Daoy (cell line): ENCODE measurements around the gene CAMSAP1. TPM values are rescaled to one million over a fixed set of nuclear protein-coding genes. Genes with fewer than 3 reads are reported as not detected.

Experiments
- DNase-seq: peaks from one replicate; pipeline ENCODE4 v3.0.0-alpha.2; 2015; ENCODE audit warnings: low read depth
- total RNA-seq: library from RNA; depleted of rRNA; stranded (reverse); fragments of >200 nt; shearing (Covaris generic); gene quantifications from 2 replicates; pipeline ENCODE4 v1.2.3, GENCODE V29; 2014

The CAMSAP1 gene
- total RNA-seq, 1 experiment from 2014 or later, result 22.7 TPM

DNA sequence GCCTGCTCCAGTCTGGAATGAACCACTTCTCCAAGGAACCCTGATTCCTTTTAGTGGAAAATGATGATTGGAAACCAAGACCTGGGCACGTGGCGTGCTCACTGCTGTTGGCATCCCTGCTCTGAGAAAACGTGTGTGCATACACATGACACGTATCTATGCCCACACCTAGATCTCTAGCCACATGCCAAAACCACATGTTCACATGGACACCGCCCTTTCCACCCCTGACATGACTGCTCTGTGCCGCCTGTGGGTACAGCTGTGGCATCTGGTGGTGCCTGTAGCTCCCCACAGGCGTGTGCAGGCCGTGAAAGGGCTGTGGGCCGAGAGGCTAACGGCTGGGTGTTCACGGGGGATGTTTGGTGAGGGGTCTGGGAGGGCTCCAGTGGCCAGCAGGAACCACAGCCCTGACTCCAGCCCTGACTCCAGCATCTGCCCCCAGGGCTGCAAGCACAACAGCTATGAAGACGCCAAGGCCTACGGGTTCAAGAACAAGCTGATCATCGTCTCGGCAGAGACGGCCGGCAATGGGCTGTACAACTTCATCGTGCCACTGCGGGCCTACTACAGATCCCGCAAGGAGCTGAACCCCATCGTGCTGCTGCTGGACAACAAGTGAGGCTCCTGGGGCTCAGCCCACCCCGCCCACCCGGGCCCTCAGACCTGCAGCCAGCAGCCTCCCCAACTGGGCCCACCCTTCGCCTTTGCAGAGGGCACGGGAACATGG lies 130.3 kb downstream of the CAMSAP1 start:
- no peak for DNase-seq

DNA sequence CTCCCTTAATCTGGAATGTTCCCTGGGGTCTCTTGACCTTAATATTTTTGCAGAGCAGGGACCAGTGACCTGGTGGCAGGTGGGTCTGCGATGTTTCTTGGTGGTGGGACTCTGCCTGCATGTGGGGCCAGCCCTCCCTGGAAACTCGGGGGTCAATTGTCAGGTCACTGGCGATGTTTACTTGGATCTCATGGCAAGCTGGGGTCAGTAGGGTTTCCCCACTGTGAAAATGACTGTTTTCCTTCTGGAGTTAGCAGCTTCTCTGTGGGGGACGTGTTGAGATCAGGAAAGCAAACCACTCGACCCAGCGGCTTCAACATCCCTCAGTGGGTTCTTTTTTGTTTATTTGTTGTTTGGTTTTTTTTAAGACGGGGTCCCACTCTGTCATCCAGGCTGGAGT lies 131.4 kb downstream of the CAMSAP1 start:
- no peak for DNase-seq

DNA sequence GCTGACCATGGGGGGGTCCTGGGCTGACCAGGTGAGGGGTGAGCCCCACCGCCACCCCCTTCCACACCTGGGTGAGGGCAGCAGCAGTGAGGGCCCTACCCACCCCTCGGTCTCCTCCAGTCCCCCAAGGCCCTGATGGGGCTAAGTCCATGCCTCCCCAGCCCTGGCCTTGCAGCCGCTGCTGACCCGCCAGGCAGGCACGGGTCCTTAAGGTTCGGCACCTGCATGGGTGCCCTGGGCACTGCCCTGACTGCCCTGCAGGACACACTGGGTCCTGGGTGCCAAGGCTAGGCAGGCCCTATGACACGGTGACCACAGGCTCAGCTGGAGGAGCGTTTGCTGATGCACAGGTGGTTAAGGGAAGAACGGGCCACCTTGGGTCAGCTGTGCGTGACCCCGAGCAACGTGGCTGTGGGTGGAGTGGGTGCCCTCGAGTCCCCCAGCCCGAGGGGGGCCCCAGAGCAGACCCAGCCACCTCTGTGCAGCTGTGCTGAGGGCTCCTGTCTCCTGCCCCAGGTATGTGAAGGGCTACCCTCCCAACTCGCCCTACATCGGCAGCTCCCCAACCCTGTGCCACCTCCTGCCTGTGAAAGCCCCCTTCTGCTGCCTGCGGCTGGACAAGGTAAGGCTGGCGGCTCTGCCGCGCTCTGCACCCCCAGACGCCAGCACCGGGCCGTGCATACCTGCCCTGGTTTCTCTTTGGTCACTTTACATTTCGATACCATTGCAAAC lies 132.4 kb downstream of the CAMSAP1 start:
- no peak for DNase-seq

DNA sequence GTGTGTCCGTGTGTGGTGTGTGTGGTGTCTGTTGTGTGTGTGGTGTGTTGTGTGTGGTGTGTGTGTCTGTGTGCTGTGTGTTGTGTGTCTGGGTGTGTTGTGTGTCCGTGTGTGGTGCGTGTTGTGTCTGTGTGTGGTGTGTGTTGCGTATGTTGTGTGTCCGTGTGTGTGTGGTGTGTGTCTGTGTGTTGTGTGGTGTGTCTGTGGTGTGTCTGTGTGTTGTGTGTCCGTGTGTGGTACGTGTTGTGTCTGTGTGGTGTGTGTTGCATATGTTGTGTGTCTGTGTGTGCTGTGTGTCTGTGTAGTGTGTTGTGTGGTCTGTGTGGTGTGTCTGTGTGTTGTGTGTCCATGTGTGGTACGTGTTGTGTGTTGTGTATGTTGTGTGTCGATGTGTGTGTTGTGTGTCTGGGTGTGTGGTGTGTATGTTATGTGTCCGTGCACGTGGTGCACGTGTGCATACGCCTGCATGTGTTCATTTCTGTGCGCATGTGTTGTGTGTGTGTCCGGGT lies 133.1 kb downstream of the CAMSAP1 start:
- no peak for DNase-seq

DNA sequence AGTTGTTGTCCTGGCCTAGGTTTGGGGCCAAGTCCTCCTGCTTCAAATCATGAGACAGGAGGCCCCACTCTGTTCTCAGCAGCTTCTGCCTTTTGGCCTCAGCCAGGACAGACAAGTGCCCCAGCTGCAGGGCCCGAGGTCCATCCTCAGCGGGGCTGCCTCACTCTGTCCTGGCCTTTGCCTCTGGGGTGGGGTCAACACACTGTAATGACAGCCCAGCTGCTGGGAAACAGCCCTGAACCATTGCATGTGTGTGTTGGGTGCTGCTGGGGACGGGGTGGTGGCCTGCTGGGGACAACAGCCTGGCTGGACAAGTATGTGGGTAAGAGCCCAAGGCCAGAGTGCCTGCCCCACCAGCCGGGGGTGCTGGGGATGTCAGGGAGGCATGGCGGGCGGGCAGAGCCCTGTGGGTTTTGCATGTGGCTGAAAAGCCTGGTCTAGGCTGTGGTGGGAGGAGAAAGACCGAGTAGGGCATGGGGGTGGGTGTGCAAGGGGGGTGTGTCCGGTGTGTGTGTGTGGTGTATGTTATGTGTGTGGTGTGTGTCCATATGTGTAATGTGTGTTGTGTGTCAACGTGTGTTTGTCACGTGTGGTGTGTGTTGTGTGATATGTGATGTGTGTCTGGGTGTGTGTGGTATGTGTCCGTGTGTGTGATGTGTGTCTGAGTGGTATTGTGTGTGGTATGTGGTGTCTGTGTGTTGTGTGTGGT lies 133.7 kb downstream of the CAMSAP1 start:
- no peak for DNase-seq

DNA sequence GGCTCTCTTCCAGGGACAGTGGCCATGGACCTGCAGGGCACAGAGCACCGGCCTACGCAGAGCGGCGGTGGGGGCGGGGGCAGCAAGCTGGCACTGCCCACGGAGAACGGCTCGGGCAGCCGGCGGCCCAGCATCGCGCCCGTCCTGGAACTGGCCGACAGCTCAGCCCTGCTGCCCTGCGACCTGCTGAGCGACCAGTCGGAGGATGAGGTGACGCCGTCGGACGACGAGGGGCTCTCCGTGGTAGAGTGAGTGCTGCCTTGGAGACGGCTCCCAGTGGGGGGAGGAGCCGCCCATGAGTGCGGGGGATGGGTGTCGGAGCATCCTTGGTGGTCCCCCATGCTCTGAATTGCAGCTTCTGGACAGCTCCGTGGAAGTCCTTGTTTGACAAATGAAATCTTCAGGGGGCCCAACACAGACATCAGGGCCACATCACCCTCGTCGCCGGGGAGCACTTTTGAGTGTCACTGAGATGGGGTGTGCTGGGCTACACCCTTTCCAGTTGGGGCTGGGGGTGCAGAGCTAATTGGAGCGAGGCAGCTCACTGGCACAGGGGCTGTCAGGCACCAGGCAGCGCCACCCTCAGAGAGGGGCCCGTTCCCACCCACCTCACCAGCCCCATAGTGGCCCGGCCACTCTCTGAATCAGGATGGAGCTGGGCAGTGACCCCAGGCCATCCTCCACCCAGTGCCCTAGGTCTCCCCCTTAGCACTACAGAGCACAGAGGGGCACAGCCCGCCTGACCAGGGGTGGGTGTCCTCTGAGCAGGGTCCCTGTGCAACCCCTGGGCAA lies 134.4 kb downstream of the CAMSAP1 start:
- no peak for DNase-seq

DNA sequence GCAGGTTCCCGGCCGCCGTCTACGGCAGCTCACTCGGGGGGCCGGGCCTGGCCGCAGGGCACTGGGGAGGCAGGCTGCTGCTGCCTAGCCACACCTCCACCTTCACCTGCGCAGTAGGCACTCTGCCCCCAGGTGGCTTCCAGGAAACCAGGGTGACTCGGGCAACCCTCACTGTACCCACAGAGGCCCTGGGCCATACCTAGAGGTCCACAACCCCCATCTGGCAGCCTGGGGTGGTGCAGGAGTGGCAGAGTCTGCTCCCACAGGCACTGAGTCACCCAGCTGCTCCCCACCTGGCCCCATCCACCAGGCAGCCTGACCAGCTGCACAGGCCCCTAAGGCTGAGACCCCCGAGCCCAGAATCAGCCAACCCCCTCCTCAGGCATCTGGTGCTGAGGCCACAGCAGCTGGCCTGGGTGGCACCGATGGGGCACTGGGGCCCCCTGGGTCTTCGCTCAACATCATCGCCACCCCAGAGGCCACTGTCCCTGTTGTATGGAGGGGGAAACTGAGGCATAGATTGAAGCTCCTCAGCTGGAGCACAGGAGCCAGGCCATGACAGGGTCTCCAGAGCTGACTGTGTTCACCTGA lies 135.2 kb downstream of the CAMSAP1 start:
- DNase-seq, result no peak

DNA sequence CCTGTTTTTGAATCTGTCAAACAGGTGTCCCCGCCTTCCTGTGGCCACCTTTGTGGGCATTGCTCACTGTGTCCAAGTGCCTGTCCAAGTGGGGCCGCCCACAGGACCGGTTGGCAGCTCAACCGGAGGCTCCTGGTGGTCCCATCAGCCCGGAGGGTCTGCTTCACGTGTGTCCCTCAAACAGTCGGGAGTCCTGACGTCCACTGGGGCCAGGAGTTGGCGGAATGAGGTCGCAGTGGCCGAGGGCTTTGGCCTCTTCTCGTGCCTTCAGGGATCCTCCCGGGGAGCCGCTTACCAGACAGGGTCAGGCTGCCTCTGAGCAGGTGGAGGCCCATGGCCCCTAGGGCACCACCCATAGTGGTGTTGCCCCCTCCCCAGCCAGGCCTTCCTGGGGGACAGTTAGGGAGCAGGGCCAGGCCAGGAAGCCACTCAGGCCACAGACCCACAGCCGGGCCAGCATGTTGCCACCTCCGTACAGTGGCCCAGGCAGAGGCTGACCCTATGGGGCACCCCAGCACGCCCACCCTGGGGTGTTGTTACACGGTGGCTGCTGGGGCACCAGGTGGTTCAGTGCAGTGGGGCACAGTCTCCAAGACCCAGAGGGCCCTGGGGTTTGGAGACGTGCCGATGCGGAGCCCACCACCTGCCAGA lies 135.8 kb downstream of the CAMSAP1 start:
- no peak for DNase-seq

DNA sequence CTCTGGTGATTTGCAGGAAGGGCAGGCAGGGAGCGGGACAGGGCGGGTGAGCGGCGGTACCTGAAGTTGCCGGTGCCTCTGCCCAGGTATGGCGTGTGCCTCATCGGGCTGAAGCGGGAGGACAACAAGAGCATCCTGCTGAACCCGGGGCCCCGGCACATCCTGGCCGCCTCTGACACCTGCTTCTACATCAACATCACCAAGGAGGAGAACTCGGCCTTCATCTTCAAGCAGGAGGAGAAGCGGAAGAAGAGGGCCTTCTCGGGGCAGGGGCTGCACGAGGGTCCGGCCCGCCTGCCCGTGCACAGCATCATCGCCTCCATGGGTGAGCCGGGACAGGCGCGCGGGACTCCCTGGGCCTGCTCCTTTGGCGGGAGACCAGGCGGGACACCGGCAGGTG lies 136.6 kb downstream of the CAMSAP1 start:
- no peak for DNase-seq

DNA sequence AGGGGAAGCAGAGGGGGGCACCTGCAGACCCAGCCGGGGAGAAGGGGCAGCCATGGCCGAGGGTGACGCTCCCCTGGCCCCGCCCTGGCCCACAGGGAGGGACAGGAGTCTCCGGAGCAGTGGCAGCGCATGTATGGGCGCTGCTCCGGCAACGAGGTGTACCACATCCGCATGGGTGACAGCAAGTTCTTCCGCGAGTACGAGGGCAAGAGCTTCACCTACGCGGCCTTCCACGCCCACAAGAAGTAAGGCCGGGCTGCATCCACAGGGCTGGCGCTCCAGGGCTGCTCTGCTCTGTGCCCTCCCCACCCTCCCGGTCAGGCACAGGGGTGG lies 137.2 kb downstream of the CAMSAP1 start:
- DNase-seq, result no peak

DNA sequence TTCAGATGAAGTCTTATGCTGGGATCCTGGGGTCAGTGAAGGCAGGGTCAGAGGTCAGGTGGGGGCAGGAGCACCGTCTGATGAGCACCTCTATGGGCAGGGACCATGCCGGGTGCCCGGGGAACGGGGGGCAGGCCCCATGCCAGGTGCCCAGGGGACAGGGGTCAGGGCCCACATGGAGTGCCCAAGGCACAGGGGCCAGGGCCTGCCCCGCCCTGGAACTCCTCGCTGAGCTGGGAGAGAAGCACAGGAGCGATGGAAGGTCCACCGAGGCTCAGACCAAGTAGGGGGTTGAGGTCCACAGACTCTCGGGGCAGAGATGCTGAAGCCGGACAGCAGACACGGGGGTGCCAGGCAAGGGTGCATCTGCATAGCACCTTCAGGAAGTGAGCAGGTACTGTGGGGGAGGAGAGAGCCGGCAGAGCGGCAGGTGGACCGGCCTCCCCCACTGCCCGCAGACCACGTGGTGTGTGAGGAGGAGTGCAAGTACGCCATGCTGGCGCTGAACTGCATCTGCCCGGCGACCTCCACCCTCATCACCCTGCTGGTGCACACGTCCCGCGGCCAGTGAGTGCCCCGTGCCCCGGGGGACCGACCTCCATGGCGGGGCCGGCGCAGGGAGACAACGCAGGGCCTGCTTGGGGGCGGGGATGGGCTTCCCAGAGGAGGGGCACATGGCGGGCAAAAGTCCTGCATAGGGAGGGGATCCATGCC lies 137.7 kb downstream of the CAMSAP1 start:
- DNase-seq, result no peak

DNA sequence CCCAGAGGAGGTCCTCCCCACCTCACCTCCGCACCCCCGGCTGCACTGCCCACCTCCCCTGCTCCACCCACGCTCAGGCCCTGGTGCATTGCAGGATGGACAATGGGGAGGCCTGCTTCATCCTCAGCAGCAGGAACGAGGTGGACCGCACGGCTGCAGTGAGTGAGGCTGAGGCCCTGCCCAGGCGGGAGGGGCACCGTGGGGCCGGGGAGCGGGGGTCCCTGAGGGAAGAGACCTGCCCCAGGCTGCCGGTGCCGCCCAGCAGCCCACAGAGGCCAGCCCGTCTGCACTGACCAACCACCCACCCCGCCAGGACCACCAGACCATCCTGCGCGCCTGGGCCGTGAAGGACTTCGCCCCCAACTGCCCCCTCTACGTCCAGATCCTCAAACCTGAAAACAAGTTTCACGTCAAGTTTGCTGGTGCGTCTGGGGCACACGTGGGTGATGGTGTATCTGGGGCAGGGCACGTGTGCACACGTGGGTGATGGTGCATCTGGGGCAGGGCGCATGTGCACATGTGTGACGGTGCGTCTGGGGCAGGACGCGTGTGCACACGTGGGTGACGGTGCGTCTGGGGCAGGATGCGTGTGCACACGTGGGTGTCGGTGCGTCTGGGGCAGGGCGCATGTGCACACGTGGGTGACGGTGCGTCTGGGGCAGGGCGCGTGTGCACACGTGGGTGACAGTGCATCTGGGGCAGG lies 138.7 kb downstream of the CAMSAP1 start:
- DNase-seq, result no peak

DNA sequence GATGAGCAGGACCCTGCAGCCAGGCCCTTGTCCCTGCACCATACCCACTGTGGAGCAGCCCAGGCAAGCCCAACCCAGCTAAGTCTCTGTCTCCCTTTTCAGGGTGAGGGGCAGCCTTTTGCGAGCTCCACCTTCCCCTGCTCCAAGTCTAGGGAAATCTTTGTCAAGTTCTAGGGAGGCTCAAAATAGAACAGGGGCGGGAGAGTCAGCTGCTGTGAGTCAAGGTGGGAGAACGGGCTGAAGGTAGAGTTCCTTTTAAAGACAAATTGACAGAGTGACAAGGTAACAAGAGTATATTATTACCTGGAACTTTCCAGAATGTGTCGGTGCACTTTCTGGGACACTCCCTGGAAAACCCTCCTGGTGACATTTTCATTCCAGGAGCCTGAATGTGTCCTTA lies 140.6 kb downstream of the CAMSAP1 start:
- DNase-seq, result no peak

DNA sequence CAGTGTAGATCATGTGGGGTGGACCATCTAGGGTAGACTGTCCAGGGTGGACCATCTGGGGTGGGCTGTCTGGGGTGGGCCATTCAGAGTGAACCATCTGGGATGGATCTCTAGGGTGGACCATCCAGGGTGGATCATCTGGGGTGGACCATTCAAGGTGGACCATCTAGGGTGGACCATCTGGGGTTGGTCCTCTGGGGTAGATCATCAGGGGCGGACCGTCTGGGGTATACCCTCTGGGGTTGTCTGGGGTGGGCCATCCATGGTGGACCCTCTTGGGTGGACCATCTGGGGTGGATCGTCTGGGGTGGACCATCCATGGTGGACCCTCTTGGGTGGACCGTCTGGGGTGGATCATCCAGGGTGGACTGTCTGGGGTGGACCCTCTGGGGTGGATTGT lies 141.1 kb downstream of the CAMSAP1 start:
- no peak for DNase-seq

DNA sequence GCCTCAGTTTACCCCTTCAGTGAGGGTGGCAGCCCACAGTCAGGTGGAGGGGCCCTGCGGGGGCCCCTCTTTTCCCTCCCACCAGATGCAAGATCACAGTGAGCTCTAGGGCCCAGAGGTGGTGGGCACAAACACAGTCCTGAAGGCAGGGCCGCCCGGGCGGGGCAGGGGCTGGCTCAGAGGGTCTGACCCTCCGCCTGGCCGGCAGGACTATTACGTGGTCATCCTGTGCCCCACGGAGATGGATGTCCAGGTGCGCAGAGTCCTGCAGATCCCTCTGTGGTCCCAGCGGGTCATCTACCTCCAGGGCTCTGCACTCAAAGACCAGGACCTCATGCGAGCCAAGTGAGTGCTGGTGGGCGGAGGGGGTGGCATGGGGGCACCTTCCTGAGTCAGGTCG lies 141.9 kb downstream of the CAMSAP1 start:
- no peak for DNase-seq

DNA sequence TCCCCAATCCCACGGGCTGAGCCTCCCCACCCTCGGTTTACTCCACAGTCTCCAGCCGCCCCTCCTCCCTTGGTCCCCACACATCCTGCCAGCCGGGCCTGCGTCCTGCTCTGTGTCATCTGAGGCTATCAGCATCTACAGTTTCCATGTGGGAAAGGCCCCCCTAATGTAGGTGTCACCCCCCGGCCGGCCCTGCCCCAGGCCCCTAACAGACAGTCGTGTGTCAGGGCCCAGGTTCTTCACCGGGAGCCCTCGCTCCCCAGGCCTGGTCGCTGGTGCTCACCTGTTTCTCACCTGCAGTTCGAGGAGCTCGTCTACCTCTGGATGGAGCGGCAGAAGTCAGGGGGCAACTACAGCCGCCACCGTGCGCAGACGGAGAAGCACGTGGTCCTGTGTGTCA lies 142.6 kb downstream of the CAMSAP1 start:
- no peak for DNase-seq

DNA sequence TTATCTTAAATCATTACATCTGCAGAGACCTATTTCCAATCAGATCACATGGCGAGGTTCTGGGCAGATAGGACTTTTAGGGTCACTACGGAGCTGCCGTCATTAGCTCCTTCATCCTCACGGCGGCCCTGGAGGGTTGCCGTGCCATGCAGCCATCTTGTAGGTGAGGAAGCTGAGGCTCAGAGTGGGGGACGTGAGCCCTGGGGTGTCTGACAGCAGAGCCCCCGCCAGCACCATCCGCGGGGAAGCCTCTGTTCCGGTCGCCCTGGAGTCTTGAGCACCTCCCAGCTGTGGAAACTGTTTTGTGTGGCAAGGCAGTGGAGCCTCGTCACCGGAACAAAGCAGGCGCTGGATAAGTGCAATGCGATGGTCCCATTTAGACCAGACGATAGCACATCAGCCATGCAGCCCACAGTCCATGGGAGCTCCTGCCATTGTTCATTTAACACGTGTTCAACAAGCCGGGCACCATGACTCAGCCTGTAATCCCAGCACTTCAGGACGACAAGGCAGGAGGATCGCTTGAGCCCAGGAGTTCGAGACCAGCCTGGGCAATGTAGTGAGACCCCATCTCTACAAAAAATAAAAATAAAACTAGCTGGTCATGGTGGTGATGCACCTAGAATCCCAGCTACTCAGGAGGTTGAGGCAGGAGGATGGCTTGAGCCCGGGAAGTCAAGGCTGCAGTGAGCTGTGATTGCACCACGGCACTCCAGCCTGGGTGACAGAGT lies 143.5 kb downstream of the CAMSAP1 start:
- no peak for DNase-seq

DNA sequence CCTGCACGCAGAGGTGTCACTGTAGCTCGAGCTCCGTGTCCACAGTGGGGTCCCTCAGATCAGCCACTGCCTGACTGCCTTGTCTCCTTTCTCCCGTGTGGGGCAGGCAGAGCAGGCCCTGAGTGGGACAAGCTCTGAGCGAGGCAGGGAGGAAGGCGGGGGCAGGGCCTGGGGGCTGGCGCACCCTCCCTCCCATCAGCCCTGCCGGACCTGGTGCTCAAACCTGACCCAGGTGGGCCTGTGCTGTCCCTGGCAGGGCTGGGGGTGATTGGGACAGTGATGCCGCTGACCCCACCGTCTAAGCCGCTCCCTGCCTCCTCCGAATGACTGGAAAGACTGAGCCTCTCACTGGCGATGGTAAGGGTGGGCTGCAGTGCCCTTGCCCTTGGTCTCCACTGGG lies 144.4 kb downstream of the CAMSAP1 start:
- DNase-seq, result no peak

DNA sequence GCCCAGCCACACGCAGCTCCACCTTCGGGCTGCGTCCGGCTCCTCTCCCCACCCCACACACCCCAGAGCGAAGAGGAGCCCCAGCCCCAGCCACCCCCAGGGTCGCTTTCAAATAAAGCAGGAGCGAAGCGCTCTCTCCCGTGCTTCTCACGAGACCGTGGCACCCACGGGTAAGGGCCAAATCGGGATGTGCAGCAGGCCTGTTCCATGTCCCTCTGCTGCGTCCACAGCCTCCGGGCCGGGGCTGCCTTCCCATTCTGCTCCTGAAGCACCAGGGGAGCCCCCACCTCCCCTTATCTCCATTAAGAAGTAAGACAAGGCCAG lies 145.5 kb downstream of the CAMSAP1 start:
- DNase-seq, result no peak
